ENCODE results near the gene TMEM109.

Gene TMEM109

GRCh38 chr11:60913793-60914632, at the start of gene TMEM109:
Gene TMEM109, plus strand, starts transcription at chr11:60914158. Its CDS starts 5,536 bp downstream, at chr11:60919694.
- DNase-seq = peak; percentile 90

- DNase-seq = peak; percentile 22
These were observed 49.0 kb upstream of the TMEM109 start for GRCh38 chr11:60864856-60865513.

- no peak for DNase-seq
These were observed 46.8 kb upstream of the TMEM109 start, which contains the start of gene ZP1 for GRCh38 chr11:60866911-60867870. Gene ZP1, plus strand, starts transcription at chr11:60867542. Its CDS starts 20 bp downstream, at chr11:60867562.

- no peak for DNase-seq
These were observed 45.9 kb upstream of the TMEM109 start for GRCh38 chr11:60867871-60868681.

- DNase-seq = no peak
These were observed 45.1 kb upstream of the TMEM109 start for GRCh38 chr11:60868682-60869450.

GRCh38 chr11:60869451-60869825, 44.5 kb upstream of the TMEM109 start:
- peak; percentile 18 for DNase-seq

GRCh38 chr11:60870276-60870675, 43.7 kb upstream of the TMEM109 start:
- no peak for DNase-seq

- no peak for DNase-seq
These were observed 43.1 kb upstream of the TMEM109 start for GRCh38 chr11:60870733-60871377.

GRCh38 chr11:60871378-60872061, 42.4 kb upstream of the TMEM109 start:
- DNase-seq = no peak

GRCh38 chr11:60872124-60872960, 41.6 kb upstream of the TMEM109 start:
- peak; percentile 23 for DNase-seq

GRCh38 chr11:60872961-60873524, 40.9 kb upstream of the TMEM109 start:
- DNase-seq = no peak

GRCh38 chr11:60873533-60873932, 40.4 kb upstream of the TMEM109 start:
- DNase-seq = no peak

- DNase-seq = no peak
These were observed 39.3 kb upstream of the TMEM109 start for GRCh38 chr11:60874421-60875365.

- no peak for DNase-seq
These were observed 38.4 kb upstream of the TMEM109 start for GRCh38 chr11:60875366-60876167.

- no peak for DNase-seq
These were observed 37.8 kb upstream of the TMEM109 start for GRCh38 chr11:60876168-60876485.

- no peak for DNase-seq
These were observed 35.5 kb upstream of the TMEM109 start for GRCh38 chr11:60878245-60879101.

Data from stimulated activated CD8-positive, alpha-beta memory T cell treated with anti-CD3 and anti-CD28 coated beads, Interleukin-4, amount 100 ng/mL, for 48 hours (primary cell).